BLaER1 (cell line): ENCODE data around the gene CYP46A1.

Experiments used
- H3K27ac ChIP-seq: shearing (Covaris generic); formaldehyde crosslinking; 2 replicates; pipeline ENCODE4 v1.8.1; 2022
- H3K27me3 ChIP-seq: shearing (Covaris generic); formaldehyde crosslinking; 2 replicates; pipeline ENCODE4 v1.8.1; 2022
- H3K36me3 ChIP-seq: shearing (Covaris generic); formaldehyde crosslinking; 2 replicates; pipeline ENCODE4 v1.8.1; 2022
- H3K4me1 ChIP-seq: shearing (Covaris generic); formaldehyde crosslinking; 2 replicates; pipeline ENCODE4 v1.8.1; 2022
- H3K4me2 ChIP-seq: shearing (Covaris generic); formaldehyde crosslinking; 2 replicates; pipeline ENCODE4 v1.8.1; 2022
- H3K4me3 ChIP-seq: shearing (Covaris generic); formaldehyde crosslinking; 2 replicates; pipeline ENCODE4 v1.8.1; 2022
- H3K9ac ChIP-seq: shearing (Covaris generic); formaldehyde crosslinking; 2 replicates; pipeline ENCODE4 v1.8.1; 2022
- H3K9me3 ChIP-seq: shearing (Covaris generic); formaldehyde crosslinking; 2 replicates; pipeline ENCODE4 v1.8.1; 2022
- H4K20me1 ChIP-seq: shearing (Covaris generic); formaldehyde crosslinking; 2 replicates; pipeline ENCODE4 v1.8.1; 2022
- Cebpa-rat ChIP-seq: shearing (Covaris generic); IDR thresholded peaks from 2 replicates; pipeline ENCODE4 v1.8.1; 2022

The CYP46A1 gene

DNA sequence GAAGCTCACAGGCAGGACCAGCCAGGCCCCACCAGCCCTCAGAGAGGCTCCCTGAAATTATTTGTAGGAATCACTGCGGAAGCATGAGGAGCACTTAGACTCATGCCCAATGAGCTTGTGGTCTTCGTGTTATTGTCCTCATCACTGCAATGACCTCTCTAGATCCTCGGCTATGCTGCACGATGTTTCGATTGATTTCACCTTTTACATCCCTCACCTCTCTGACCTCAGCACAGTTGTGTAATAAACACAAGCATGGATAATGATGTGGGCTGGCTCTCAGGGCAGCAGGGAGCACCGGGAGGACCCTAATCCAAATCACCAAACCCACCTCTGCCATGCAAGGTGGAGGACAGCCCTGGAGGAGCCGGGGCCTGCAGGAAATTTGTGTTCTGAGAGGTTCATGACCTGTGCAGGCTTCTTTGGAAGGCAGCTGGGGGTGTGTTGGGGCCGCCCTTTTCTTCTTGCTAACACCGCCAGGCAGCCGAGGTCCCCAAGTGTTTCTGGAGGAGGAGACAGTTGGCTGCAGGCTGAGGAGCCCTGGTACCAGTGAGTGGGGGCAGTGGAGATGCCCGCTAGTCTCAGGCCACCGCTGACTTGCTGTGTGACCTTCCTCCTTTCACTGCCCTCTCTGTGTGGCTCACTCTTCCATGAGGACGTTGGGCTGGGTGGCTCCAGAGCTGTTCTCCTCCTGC lies 79.6 kb downstream of the CYP46A1 start:
- no peak for TF ChIP-seq Cebpa-rat
- Histone ChIP-seq H3K4me1 (peaks cover 66% of the 10 kb centered on the region), H3K4me2 (peak overlapping the region; percentile 49)

DNA sequence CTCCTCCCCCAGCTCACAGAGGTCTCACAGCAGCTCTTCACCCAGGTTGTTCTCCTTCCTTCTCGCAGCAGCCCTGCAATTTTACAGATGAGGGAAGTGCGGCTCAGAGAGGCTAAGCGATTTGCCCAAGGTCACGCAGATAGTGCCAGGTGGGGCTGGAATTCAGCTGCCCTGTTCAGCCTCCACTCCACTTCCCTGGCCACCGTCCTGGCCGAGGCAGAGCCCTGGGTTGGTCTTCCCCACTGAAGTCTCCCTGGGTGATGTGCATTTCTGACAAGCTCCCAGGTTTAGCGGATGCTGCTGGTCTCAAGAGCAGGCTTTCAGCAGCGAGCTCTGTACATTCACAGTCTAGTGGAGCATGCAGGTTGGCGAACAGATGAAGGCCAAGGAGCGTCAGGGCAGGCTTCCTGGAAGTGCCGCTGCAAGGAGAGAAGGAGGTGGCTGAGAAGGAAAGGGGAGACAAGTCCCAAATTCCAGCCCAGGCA lies 80.2 kb downstream of the CYP46A1 start:
- Histone ChIP-seq H3K4me1 (peaks cover 66% of the 10 kb centered on the region), H4K20me1 (no peaks in the 10 kb centered on the region), H3K9ac (no peak overlapping the region; the same call in 1 of the 2 replicates), H3K4me3 (no peak overlapping the region), H3K27ac (peak overlapping the region; percentile 48; the same call in 1 of the 2 replicates), H3K27me3 (no peaks in the 10 kb centered on the region), H3K36me3 (no peaks in the 10 kb centered on the region), H3K9me3 (0 out of 2 replicates have a peak, but pooled peaks cover 10% of the 10 kb centered on the region), H3K4me2 (peak overlapping the region; percentile 49)
- TF ChIP-seq Cebpa-rat, result no peak

More for the DNA sequence above, 79.6 kb downstream of the CYP46A1 start:
- no peaks in the 10 kb centered on the region for H4K20me1 ChIP-seq
- 0 out of 2 replicates have a peak, but pooled peaks cover 10% of the 10 kb centered on the region for H3K9me3 ChIP-seq
- no peak overlapping the region; the same call in 1 of the 2 replicates for H3K9ac ChIP-seq
- H3K4me3 ChIP-seq, result no peak overlapping the region
- peak overlapping the region; percentile 48; the same call in 1 of the 2 replicates for H3K27ac ChIP-seq
- H3K27me3 ChIP-seq, result no peaks in the 10 kb centered on the region
- H3K36me3 ChIP-seq, result no peaks in the 10 kb centered on the region

DNA sequence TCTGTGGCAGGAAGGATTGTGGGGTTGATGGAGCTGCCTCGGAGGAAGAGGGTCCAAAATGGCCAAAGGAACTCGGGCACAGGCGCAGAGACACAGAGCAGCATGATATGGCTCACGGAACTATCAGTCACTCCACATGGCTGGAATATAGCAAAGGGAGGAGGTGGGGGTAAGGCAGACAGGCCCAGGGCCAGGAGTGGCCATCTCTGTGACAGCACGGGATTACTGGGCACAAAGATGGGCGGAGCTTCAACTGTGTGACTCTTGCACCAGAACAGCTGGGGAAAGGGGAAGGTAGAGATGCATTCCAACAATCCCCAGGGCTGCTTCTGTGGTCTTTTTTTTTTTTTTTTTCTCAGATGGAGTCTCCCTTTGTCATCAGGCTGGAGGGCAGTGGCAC lies 84.3 kb downstream of the CYP46A1 start:
- TF ChIP-seq Cebpa-rat, result no peak
- Histone ChIP-seq H3K4me3 (no peak overlapping the region), H3K9me3 (0 out of 2 replicates have a peak, but pooled peaks cover 4% of the 10 kb centered on the region), H3K27ac (peak overlapping the region; percentile 69), H3K4me2 (peak overlapping the region; percentile 77), H3K27me3 (no peaks in the 10 kb centered on the region), H3K9ac (no peak overlapping the region), H3K4me1 (peaks cover 43% of the 10 kb centered on the region), H4K20me1 (no peaks in the 10 kb centered on the region), H3K36me3 (no peaks in the 10 kb centered on the region)

DNA sequence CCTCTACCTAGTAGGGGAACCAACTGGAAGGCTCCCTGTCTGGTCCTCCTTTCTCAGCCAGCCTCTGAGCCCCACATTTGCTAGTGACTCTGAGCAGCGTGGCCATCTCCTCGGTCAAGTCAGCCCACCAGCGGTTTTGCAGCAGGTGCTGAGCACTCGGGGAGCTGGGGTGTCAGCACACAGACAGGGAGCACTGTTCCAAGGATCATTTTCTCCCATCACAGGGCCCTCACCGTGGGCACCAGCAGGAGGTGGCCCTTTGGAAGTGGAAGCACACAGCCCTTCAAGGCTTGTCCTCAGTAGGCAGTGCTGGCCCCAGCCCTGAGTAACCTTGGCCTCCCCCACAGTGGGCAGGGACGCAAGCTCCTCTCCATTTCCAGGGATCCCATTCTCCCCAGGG lies 85.0 kb downstream of the CYP46A1 start:
- Histone ChIP-seq H4K20me1 (no peaks in the 10 kb centered on the region), H3K9ac (no peak overlapping the region), H3K27me3 (no peaks in the 10 kb centered on the region), H3K4me2 (peak overlapping the region; percentile 77), H3K4me1 (peaks cover 41% of the 10 kb centered on the region), H3K4me3 (no peak overlapping the region), H3K36me3 (no peaks in the 10 kb centered on the region), H3K9me3 (0 out of 2 replicates have a peak, but pooled peaks cover 4% of the 10 kb centered on the region), H3K27ac (peak overlapping the region; percentile 69)
- no peak for TF ChIP-seq Cebpa-rat

DNA sequence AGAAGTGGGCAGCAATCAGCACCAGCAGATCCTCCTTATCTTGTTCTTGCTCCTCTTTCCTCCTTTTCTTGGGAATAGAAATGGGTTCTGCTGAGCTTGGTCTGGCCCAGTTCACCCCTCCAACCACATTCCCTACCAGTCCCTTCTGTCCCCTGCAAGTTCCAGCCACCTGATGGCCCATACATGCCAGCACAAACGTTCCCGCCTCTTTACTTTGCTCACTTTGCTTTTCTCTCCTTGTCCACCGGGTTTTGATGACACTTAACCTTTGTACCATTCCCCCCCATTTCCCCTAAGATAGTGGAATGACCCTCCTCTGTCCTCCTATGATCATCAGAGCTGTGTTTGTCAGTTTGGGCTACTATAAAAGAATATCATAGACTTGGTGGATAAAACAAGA lies 85.7 kb downstream of the CYP46A1 start:
- no peak overlapping the region for H3K4me3 ChIP-seq
- H3K4me2 ChIP-seq, result no peak overlapping the region
- no peak overlapping the region for H3K9ac ChIP-seq
- H3K27ac ChIP-seq, result no peak overlapping the region
- no peaks in the 10 kb centered on the region for H3K27me3 ChIP-seq
- H3K4me1 ChIP-seq, result peaks cover 41% of the 10 kb centered on the region
- no peaks in the 10 kb centered on the region for H4K20me1 ChIP-seq
- no peak for TF ChIP-seq Cebpa-rat
- H3K36me3 ChIP-seq, result no peaks in the 10 kb centered on the region
- 0 out of 2 replicates have a peak, but pooled peaks cover 4% of the 10 kb centered on the region for H3K9me3 ChIP-seq

DNA sequence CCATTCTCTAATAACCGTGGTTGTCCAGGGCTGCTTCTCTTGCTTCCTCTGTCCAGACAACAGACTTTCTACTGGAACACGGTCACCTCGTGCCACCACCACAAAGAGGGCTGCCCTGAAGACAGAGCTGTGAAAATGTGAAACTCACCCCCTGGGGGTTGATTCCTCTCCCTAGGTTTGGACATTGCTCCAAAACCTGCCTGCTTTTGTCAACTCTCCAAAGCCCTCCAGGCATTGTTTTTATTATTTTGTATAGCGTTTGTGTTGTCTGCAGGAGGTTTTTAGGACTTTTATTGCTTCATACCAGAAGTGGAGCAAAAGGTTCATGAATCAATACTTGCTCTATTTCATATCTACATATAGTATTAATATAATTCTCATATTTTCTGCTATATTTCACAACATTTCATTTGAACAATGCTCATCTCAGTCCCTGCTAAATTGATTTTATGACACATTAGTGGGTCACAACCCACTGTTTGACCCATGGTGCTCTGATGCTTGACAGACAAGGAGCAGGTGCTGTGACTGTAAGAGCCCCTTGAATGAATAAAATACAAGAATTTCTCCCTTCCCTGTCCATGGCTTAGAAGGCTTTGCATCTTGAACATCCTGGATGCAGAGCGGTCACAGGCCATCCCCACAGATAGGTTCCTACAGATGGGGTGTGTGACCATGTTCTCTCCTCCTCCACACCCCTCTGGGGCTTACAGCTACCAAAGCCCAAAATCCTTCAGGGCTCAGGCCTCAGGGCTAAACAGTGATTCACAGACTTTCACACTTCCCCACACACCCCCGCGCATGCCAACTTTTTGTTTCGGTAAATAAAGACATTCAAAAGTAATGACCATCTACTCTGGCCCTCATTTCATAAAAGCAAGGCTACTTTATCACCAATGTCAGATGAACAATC lies 88.5 kb downstream of the CYP46A1 start:
- no peak for TF ChIP-seq Cebpa-rat
- H3K9ac ChIP-seq, result no peak overlapping the region
- H3K27ac ChIP-seq, result no peak overlapping the region
- no peaks in the 10 kb centered on the region for H4K20me1 ChIP-seq
- no peak overlapping the region for H3K4me2 ChIP-seq
- no peaks in the 10 kb centered on the region for H3K36me3 ChIP-seq
- no peak overlapping the region for H3K4me3 ChIP-seq
- H3K9me3 ChIP-seq, result 0 out of 2 replicates have a peak, but pooled peaks cover 4% of the 10 kb centered on the region
- H3K4me1 ChIP-seq, result peaks cover 49% of the 10 kb centered on the region
- no peaks in the 10 kb centered on the region for H3K27me3 ChIP-seq

DNA sequence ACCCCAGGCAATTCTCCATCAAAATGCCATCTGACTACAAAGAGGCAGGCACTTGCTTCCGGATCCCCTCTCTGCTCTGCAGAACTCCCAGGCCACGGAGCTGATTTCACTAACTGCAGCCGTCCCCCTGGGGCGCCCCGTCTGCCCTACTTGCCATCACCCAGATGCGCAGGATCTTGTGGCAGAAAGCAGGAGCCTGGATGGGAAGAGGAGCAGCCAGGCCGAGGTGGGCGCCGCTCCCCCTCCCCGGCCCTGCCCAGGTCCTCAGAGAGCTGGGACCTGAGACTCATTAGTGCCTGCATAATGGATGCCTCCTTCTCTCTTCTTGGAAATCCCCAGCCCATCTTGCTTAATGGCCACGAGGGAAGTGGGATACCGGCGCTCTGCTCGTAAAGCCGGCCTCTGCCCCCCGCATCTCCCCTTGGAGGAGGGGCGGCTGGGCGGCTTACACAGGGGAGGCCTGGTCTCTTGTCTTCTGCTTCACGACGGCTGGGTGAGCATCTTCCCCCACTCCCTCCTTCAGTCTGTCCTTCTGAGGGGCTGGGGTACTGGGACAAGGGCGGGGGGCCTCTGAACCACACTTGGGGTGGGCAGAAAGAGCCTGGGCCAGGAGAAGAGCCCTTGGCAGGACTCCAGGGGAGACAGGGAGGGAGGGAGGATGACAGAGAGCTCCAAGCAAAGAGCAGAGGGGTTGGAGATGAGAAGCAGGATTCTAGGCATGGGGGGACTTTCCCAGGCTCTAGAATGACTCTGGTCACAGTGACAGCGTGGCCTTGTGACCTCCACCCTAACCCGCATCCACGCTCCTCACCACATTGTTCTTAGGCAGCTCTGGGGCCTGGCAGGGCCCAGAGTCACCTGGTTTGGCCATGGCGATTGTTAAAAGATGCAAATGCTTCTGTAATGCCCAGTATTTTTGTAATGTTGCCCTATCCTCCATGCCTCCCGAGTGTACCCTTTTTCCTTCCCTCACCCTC lies 89.7 kb downstream of the CYP46A1 start:
- no peak overlapping the region for H3K27ac ChIP-seq
- no peaks in the 10 kb centered on the region for H3K36me3 ChIP-seq
- H4K20me1 ChIP-seq, result no peaks in the 10 kb centered on the region
- peaks cover 9% of the 10 kb centered on the region; the same call in 1 of the 2 replicates for H3K9me3 ChIP-seq
- H3K27me3 ChIP-seq, result no peaks in the 10 kb centered on the region
- H3K9ac ChIP-seq, result no peak overlapping the region
- peak overlapping the region; percentile 37 for H3K4me2 ChIP-seq
- TF ChIP-seq Cebpa-rat, result no peak
- H3K4me1 ChIP-seq, result peaks cover 40% of the 10 kb centered on the region
- H3K4me3 ChIP-seq, result no peak overlapping the region

DNA sequence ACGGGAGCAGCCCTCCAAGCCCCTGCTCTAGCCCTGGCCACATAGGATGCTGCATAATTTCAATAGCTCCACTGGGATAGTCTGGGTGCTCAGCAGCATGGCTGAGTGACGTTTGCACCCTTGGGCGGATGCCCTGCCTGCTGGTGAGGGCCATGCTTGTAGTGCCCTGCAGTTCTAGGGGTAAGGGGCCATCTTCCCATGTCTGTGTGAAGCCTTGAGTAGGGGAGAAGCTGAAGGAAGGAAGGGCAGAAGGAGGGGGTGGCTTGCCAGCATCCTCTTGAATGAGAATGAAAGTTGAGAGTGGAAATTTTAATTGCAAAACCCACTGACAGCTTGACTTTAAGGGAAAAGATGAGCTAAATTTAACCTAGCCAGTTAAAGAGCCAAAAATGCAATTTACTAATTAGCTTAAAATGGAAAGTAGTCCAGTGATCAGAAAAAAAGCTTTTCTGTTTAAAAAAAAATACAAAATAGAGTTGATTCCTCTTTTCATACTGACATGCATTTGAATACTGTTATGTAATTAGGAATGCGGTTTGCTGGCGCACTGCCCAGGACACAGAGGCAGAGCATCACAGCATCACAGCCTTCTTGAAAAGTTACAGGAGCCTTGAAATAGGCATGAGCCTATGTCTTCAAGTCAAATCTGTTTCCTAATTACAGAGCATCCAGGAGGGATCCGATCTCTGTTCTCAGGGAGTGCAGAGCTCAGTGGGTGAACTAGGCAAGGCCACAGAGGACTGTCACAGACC lies 90.6 kb downstream of the CYP46A1 start:
- H3K27me3 ChIP-seq, result no peaks in the 10 kb centered on the region
- H3K9me3 ChIP-seq, result peaks cover 18% of the 10 kb centered on the region
- no peaks in the 10 kb centered on the region for H4K20me1 ChIP-seq
- no peak overlapping the region for H3K27ac ChIP-seq
- peak overlapping the region; percentile 37 for H3K4me2 ChIP-seq
- no peaks in the 10 kb centered on the region for H3K36me3 ChIP-seq
- TF ChIP-seq Cebpa-rat, result no peak
- H3K4me1 ChIP-seq, result peaks cover 31% of the 10 kb centered on the region
- no peak overlapping the region for H3K9ac ChIP-seq
- no peak overlapping the region for H3K4me3 ChIP-seq
